Activated naive CD4-positive, alpha-beta T cell (primary cell): ENCODE measurements around the gene ITPR2.

Source experiments
- DNase-seq, 4 experiments: peaks; one replicate each; lab custom pipeline; 2025; lab: John Stamatoyannopoulos, UW

ITPR2 gene

DNA sequence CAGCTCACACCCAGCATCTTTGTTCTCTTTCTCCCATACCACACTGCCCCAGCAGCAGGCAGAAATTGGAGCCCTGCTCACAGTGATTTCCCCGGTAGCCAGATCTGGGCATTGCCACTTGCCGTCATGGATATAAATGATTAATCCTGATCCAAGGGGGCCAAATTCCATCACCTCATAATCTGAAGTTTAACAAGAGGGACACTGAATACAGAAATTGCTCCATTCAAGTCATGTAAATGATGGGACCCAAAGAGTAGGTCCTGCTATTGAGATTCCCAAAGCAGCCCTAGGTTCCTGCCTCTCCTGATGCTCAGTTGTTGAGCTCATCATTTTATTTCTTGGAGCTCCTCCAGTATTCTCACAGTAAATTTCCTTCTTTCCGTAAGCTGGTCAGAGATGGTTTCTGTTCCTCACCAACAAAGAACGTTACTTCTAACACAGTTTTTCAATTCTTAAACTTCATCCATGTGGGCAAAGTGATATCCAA, 11.7 kb downstream of the ITPR2 start:
- no peak for DNase-seq

DNA sequence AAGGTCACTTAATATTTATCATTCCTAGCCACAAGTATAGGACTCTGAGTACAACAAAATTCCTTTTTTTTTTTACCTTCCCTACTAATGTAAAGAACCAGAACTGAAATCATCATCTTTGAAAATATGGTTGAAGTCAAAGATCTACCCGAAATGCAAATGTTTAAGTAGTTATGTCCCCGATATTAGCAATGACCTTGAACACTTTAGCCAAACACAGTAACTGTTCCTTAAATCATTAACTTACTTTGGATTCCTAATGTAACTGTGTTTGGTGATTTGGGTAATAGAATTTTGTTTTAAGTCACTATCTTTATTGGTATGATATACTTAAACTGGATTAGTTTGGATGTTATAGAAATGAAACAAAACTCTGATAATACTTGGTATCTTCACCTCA, 14.4 kb downstream of the ITPR2 start:
- no peak for DNase-seq

DNA sequence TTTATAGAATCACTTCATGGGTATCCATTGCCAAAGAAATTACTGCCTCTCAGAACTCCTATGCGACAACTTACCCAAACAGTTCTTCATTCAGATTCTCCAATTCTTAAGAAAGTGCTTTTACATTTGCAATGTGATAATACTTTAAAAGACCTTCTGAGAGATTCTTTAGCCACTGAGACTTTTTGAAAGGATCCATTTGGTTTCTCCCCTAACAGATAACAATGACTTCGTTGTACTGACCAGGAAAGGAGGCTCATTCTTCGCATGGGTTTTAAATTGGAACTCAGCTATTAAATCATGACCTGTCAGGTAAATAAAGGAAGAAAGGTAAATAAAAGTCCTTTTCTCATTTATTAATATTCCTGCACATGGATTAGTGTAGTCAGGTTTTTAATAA, 14.8 kb downstream of the ITPR2 start:
- DNase-seq, result no peak

DNA sequence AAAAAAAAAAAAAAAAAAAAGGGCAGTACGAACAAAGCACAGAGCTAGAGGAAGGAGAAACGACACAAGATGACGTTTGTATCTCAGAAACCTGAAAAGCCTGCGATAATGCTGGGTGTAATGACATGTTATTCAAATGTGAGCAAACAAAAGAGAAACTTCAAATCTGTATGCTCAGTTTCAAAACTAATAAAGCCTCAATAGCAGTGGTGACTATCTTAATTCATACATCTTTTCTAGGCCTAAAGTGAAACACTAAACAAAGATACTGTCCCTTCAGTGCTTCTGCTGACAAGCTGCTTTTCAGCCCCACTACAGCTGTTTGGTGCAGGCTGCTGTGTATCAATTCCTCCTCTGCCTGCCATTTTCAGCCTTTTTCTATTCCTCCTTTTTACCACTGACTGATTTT, 15.8 kb downstream of the ITPR2 start:
- no peak for DNase-seq

DNA sequence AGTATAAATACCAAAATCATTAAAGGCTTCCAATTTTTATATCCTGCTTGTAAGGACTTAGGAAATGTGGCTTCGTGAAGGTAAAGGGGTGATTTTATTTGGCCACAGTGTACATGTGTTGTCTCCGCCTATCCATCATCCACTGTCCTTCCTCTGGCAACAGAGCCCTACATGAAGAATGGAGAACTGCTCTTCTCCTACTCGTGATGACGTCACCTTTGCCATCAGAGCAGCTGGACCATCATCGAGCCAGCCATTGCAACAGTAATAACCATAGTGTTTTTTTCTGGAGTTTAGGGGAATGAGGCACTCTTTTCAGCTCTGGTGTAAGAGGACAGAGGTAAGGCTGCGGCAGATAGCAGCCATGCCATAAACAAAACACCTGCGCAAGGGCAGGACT, 19.2 kb downstream of the ITPR2 start:
- no peak for DNase-seq

DNA sequence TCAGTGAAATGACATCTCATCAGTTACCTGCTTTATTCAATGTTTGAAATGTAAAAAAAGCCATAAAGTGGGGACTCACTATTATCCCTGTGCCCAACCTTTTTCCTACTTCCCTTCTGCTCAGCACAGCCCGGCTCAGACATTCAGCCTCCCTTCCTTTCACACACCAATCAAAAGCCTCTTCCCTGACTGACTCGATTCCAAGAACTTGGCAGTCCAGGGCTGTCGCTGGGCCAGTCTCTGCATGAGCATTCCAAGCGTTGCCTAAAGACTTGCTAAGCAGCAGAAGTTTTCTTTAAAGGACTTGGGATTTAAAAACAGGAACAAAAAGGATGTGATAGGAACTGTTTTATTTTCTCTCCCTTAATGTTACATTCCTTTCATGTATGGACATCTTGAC, 22.7 kb downstream of the ITPR2 start:
- DNase-seq, result no peak

DNA sequence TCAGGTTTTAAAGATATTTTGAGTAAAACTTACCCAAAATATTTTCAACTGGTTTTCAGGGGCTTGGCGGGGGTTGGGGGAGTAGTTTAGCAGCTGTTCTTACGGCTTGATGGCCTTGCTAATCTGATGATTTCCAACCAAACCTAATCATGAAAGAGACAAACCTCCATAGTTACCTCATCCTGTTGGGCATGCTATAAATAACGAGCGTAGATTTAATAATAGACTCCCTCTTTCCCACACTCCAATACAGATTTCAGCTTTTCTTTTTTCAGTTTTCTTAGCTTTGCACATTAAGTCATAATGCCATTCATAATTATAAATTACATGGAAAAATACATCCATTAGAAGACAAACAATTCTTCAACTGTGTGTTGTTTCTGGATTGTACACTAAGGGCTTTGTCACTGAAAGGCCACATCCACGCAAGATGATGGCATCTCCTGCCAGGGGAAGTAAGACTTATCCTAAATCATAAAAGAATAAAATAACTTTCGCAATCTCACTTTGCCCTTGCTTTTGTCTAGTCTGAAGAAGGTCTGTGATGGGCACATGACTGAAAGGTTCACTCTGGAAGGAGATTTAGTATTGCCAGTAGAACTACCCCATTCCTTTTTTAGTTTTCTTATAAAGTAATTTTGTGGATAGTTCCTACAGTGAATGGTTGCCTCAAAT, 23.2 kb downstream of the ITPR2 start:
- no peak for DNase-seq

DNA sequence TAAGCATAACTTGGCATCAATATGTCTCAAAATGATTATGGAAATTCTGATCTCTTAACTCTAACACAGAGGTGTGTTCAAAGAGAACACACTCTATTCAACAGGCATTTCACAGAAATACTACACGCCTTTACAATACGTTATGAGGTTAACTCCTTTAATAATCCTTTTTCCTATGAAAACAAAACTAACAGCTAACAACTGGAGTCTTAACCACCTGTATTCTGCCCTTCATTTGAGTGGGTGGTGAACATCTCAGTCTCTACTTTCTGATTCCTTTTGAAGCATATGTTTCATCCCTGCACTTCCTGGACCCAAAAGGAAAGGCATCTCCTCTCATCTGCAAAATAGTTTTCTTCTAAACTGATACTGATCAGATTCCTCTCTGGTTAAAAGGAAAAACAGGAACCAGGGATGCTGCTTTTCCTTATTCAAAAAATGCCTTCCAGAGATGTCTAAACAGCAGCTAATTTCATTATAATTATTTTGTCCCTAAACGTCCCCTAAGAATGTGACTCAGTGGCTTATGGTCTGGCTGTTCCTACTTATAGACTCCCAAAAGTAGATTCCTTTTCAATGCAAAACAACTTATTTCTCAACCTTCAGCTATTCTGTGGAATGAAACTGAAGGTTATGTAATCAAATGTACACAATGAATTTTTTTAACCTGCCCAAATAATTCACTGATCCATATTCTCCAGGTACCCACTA, 24.1 kb downstream of the ITPR2 start:
- no peak for DNase-seq

DNA sequence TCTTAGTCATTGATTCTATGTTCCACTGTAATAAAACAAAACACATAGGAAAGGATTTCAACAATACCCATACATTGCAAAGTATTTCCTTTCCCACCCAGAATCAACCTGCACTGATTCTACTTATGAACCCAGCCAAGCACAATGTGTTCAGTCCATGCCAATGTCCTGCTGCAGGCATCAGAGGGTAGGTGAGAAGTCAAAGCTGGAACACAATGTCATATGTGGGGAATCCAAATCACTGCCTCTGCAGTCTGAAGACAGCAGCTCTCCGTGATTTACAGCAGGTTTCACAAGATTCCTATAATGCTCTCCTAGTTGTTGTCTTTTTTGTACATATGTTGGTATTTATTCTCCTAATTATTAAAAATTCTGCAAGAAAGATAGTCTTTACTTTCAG, 25.7 kb downstream of the ITPR2 start:
- DNase-seq, result no peak

DNA sequence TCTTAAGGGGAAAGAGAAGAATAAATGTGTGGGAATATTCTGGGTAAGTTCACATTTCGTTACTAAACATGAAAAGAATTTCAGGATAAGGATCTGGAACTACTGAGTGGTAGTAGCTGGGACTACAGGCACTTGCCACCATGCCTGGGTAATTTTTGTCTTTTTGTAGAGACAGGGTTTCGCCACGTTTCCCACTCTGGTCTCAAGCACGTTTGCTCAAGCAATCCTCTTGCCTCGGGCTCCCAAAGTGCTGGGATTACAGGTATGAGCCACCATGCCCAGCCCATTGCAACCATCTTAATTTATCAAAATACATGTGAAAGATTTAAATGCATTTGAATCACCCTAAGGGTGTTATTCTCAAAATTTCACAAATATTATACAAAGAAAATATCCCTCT, 26.4 kb downstream of the ITPR2 start:
- DNase-seq, result no peak

DNA sequence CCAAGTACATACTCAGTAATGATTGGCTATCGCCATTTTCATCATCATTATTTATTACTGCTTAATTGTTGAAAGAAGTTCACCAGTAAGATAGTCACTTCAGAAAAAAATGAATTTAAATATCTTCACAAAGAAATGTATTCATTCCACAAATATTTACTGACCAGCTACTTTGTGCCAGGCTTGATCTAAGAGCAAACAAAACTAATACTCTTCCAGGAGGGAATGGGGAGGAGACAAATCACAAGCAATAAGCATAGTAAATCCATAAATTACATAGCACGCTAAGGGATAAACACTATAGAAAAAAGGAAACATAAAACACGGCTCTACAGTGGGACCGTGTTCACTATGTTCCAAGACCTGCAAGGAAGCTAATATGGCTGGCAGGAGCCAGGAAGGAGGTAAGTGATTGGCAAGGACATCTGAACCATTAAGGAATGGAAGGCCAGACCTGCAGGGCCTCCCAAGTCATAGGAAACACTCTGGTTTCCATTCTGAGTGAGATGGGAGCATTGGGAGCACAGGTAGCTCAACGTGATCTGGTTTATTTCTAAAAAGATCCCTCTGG, 27.5 kb downstream of the ITPR2 start:
- DNase-seq, result no peak

DNA sequence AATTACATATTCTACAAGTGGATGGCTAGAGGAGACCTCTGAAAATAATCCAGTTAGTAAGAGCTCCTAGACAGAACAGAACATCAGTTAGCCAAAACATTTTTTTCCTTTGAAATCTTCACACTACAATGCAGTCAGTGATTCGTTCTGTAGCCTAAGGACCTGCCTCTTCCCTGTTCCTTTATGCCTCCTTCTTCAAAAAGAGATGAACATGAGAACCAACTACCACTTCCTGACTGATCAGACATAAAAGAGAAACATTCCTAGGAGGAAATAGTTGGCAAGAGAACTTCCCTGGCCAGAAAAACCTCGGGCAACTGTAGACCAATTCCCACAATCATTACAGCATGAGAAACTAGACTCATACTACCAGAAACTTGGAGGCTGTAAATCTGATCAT, 29.4 kb downstream of the ITPR2 start:
- DNase-seq, result no peak

DNA sequence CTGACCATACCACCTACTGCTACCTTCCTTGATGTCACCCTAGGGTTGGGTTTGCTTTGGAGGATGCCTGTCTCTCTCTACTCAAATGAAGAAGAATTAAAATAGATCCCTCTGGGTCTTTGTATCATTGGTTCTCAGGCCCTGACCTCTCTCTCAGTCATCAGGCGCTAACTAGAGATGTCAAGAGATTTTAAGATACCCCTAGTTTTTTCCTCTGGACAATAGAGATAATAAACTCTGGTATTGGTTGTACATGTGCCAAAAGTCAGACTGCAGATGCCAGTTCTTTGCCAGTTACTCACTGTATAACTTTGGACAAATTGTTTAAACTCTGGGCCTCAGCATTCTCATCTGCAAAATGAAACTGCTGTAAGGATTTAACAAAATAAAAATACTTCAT, 31.5 kb downstream of the ITPR2 start:
- no peak for DNase-seq

DNA sequence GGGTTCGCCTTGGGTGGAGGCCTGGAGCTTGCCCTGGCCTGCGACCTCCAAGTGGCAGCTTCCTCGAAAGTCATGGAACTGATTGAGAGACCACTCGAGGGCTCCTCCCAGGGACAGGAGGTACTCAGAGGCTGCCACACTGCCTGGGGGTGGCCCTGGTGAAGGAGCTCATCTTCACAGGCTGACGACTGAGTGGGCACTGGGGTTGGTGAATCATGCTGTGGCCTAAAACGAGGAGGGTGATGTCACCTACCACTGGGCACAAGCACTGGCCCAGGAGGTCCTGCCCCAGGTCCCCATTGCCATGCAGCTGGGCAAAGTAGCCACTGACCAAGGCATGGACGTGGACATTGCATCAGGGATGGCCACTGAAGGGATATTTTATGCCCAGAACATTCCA, 32.1 kb downstream of the ITPR2 start:
- DNase-seq, result no peak

DNA sequence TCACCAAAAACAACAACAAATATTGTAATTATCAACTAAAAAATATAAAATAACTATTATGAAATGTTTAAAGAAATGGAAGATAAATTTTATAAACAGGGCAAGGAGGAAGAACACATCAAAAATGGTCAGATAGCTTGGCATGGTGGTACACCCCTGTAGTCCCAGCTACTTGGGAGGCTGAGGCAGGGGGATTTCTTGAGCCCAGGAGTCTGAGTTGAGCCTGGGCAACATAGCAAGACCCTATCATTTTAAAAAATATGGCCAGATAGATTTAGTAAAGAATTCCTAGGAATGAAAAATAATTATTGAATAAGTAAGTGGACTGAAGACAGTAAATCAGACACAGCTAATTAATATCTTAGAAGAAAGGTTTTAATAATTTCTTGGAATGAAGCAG, 32.6 kb downstream of the ITPR2 start:
- DNase-seq, result no peak

DNA sequence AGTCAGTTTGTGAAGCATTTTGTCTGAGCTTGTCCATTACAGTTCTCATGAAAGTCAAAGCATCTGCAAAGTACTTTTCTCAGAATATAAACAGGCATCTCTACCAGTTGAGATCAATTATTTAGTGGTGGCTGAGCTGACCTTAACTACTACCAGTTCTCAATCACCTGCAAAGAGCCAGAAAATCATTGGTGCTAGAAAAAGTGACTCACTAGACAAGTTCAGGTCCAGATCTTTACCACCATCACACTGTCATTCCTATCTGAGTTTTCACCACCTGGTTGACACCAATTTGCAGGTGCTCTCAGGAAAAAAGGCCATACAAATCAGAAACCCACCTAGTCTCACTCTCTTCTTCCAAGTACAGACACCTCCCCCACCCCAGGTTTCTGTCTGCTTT, 33.3 kb downstream of the ITPR2 start:
- DNase-seq, result no peak

DNA sequence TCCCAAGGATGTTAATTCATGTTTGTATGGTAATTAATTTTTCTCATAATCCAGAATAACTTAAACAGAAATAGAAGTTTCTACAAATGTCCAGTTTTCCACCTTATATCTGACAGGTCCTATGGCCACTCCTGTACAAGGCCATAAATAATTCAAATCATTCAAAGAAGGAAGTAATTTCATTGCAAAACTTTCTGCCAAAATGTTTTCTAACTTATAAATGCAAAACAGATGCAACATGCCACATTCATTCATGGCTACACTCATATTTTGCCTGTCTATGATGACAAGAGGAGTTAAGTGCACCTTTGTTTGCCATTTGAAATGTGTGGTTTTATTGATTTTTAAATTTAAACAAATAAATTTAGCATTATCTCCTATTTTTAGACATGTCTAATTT, 34.4 kb downstream of the ITPR2 start:
- DNase-seq, result no peak

DNA sequence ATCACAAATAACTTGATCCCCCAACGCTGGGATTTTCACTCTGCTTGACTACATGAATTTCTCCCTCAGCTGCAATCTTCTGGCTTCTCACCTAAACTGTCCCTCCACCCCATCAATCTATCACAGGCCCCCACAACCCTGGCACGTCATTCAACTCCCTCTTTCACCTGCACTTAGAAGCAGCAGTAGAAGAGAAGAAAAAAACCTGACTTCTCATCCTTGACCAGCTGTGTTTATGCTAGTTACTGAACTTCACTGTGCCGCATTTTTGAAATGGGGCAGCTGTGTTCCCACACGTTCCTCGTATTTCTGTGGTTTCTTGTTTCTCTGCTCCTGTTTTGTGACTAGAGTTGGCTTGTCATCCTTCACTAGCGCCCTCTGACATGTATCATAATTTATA, 35.0 kb downstream of the ITPR2 start:
- DNase-seq, result no peak

DNA sequence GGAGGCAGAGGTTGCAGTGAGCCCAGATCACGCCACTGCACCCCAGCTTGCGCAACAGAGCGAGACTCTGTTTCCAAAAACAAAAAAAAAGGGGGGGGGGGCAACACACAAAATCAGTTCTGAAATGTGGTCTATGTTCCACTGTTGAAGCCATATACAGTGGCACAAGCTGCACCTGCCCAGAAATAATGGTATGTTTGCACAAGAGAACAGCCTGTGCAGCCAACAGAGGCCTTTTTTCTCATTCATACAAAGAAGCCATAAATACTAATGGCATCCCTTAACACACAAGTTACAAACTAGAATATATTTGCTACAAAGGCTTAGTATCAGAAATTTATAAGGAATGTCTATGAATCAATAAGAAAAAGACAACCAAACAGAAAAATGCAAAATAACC, 37.1 kb downstream of the ITPR2 start:
- DNase-seq, result no peak

DNA sequence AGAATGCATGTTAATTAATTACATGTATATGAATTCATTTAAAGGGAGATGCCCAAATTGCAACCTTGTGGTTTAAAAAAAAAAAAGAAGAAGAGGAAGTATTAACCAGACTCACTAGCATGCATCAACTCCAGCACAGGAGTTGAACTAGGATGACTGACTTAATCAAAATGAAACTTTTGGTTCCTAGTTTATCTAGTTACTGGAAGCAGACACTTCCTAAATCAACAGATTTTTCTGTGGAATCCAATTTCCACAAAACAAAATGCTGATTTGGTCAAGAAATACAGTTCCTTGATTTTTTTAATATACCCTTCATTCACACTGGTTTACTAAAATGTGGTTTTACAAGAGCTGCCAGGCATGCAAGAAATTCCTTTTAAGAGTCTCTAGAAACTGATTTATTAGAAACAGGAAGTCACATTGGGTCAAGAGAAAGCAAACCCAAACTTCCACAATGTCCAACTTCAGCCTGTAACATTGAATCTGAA, 41.6 kb downstream of the ITPR2 start:
- DNase-seq, result no peak

DNA sequence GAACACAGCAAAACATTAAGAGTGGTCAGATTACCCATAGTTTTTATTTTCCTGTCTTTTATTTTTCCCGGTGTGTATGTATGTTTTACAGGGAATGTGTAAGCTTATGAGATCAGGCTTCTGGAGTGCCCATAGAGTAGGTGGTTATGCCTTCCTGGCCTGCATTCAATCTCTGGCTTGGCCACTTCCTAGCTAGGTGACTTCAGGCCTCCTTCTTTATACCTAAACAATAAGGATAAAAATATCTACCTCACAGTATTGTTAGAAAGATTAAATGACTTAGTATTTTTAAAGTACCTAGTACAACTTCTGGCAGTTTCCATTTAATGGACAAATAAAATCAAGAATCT, 42.4 kb downstream of the ITPR2 start:
- DNase-seq, result no peak

DNA sequence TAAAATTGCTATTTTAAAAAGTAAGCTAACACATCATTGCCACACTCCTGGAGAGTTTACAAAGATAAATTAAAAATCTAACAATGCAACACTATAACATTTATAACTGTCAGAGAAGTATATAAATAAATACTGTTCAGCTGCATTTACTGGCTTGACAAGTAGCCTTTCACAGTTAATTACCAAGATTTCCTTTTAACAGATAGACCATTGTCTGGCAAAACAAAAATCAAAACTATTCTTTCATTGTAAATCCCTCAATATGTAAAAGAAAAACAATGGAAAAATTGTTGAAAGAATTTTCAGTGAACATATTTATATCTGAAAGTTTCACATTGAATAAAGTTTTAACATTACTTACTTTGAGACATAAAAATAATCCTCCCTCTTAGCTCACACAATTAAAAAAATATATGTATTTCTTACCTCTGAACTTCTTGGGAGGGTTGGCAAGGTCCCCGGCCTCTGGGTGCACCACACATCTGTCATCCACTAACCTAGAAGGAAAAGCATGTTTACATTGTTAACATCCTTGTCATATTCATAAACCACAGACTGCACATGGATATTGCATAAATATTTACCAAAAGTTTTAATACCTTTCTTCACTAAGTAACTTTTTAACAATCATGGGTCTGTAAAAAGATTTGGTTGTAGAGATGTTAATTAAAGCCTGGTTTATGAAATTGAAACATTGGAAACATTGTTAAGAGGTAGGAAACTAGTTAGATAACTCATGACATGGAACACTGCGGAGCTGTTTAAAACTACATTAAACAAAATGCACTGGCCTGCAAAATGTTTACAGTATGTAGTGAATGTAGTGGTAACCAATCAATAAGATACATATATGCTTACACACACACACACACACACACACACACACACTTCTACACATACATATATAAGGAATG, 43.0 kb downstream of the ITPR2 start:
- no peak for DNase-seq
